BLaER1 treated with 17β-estradiol and CSF1 and Interleukin-3, amounts not matched to agents 10 nM and 100 nM (cell line): ENCODE results near the gene CASP7.

Source experiments
- H3K27ac ChIP-seq, 11 experiments: shearing (Covaris generic); formaldehyde crosslinking; 2 replicates each; pipeline ENCODE4 v1.8.1; 2022
- H3K27me3 ChIP-seq, 11 experiments: shearing (Covaris generic); formaldehyde crosslinking; 2 replicates each; pipeline ENCODE4 v1.8.1; 2022
- H3K36me3 ChIP-seq, 11 experiments: shearing (Covaris generic); formaldehyde crosslinking; 2 replicates each; pipeline ENCODE4 v1.8.1; 2022
- H3K4me1 ChIP-seq, 10 experiments: shearing (Covaris generic); formaldehyde crosslinking; 2 replicates each; pipeline ENCODE4 v1.8.1; 2022
- H3K4me2 ChIP-seq, 11 experiments: shearing (Covaris generic); formaldehyde crosslinking; 2 replicates each; pipeline ENCODE4 v1.8.1; 2022
- H3K4me3 ChIP-seq, 10 experiments: shearing (Covaris generic); formaldehyde crosslinking; 2 replicates each; pipeline ENCODE4 v1.8.1; 2022
- H3K9ac ChIP-seq, 11 experiments: shearing (Covaris generic); formaldehyde crosslinking; 2 replicates each; pipeline ENCODE4 v1.8.1; 2022
- H3K9me3 ChIP-seq, 11 experiments: shearing (Covaris generic); formaldehyde crosslinking; replicated peaks in 1 of 11; 2 replicates each; pipeline ENCODE4 v1.8.1; 2022
- H4K20me1 ChIP-seq, 11 experiments: shearing (Covaris generic); formaldehyde crosslinking; 2 replicates each; pipeline ENCODE4 v1.8.1; 2022
- Cebpa-rat ChIP-seq, 11 experiments: shearing (Covaris generic); IDR thresholded peaks; 2 replicates each; pipeline ENCODE4 v1.8.1; 2022

Gene CASP7

DNA sequence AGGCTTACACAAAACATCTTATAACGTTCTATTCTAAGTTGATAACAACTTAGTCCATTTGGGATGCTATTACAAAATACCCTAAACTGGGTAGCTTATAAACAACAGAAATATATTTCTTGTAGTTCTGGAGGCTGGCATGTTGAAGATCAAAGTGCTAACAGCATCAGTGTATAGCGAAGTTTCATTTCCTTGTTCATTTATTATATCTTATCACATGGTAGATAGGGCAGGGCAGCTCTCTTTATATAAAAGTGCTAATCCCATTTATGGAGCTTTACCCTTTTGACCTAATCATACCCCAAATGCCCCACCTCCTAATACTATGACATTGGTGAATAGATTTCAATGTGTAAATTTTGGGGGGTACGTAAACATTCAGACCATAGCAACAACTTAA lies 6.3 kb downstream of the CASP7 start:
- H3K9me3 ChIP-seq = peaks cover 45 to 82% (median 73%) of the 10 kb centered on the region in 11 experiments
- no peak for TF ChIP-seq Cebpa-rat (IDR thresholded peaks at IDR 0.05)

DNA sequence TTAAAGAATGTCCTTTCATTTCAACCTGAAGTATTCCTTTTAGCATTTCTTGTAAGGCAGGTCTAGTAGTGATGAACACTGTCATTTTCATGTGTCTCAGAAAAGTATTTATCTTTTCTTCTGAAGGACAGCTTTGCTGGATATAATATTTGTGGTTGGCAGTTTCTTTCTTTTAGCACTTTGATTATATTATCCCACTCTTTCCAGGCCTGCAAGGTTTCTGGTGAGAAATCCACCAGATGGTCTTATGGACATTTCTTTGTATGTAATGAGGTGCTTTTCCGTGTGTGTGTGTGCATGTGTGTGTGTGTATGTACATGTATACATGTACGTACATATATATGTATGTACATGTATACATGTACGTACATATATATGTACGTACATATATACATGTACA lies 7.3 kb downstream of the CASP7 start:
- Histone ChIP-seq H3K36me3 (peaks cover 14 to 72% (median 51%) of the 10 kb centered on the region in 11 experiments), H3K9ac (no peak overlapping the region), H4K20me1 (peaks cover 0 to 11% (median 0%) of the 10 kb centered on the region in 11 experiments; a peak in 5 of 22 replicates), H3K27me3 (no peaks in the 10 kb centered on the region), H3K9me3 (peaks cover 55 to 92% (median 84%) of the 10 kb centered on the region in 11 experiments), H3K27ac (no peak overlapping the region), H3K4me3 (no peak overlapping the region), H3K4me2 (no peak overlapping the region), H3K4me1 (peaks cover 5 to 15% (median 11%) of the 10 kb centered on the region in 10 experiments)
- TF ChIP-seq Cebpa-rat (IDR thresholded peaks at IDR 0.05) = no peak

More for the DNA sequence above, 6.3 kb downstream of the CASP7 start:
- no peak overlapping the region for H3K9ac ChIP-seq
- no peak overlapping the region for H3K4me2 ChIP-seq
- H3K27me3 ChIP-seq = no peaks in the 10 kb centered on the region
- H3K36me3 ChIP-seq = peaks cover 4 to 64% (median 40%) of the 10 kb centered on the region in 11 experiments; a peak in 21 of 22 replicates
- peaks cover 15 to 25% (median 19%) of the 10 kb centered on the region in 10 experiments for H3K4me1 ChIP-seq
- H4K20me1 ChIP-seq = peaks cover 0 to 9% (median 0%) of the 10 kb centered on the region in 11 experiments; a peak in 5 of 22 replicates
- H3K27ac ChIP-seq = no peak overlapping the region
- H3K4me3 ChIP-seq = no peak overlapping the region

DNA sequence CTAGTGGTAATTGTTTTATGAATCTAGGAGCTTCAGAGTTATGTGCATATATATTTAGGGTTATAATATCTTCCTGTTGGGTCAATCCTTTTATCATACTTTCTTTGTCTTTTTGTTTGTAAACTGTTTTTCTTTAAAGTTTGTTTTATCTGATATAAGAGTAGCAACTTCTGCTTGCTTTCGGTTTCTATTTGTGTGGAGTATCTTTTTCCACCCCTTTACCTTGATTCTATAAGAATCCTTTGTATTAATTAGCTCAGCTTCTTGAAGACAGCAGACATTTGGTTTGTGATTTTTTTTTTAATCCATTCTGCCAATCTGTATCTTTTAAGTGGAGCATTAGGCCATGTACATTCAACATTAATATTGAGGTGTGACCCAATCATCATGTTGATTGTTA lies 9.3 kb downstream of the CASP7 start:
- H3K4me3 ChIP-seq = no peak overlapping the region
- H3K4me1 ChIP-seq = peaks cover 0 to 8% (median 0%) of the 10 kb centered on the region in 10 experiments; a peak in 4 of 20 replicates
- H3K27me3 ChIP-seq = no peaks in the 10 kb centered on the region
- H4K20me1 ChIP-seq = peaks cover 0 to 11% (median 0%) of the 10 kb centered on the region in 11 experiments; a peak in 4 of 22 replicates
- no peak for TF ChIP-seq Cebpa-rat (IDR thresholded peaks at IDR 0.05)
- H3K9me3 ChIP-seq = peaks cover 75 to 100% (median 95%) of the 10 kb centered on the region in 11 experiments
- no peak overlapping the region for H3K4me2 ChIP-seq
- no peak overlapping the region for H3K27ac ChIP-seq
- peaks cover 34 to 75% (median 63%) of the 10 kb centered on the region in 11 experiments for H3K36me3 ChIP-seq
- no peak overlapping the region for H3K9ac ChIP-seq

DNA sequence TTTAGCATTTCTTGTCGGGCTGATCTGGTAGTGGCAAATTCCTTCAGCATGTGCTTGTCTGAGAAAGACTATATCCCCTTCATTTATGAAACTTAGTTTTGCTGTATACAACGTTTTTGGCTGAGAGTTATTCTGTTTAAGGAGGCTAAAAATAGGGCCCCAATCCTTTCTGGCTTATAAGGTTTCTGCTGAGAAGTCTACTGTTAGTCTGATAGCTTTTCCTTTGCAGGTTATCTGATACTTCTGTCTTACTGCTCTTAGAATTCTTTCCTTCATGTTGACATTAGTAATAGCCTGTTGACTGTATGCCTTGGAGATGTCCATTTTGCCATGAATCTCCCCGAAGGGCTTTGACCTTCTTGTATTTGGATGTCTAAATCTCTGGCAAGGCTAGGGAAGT lies 9.9 kb downstream of the CASP7 start:
- TF ChIP-seq Cebpa-rat (IDR thresholded peaks at IDR 0.05) = no peak
- no peak overlapping the region for H3K9ac ChIP-seq
- H3K4me3 ChIP-seq = no peak overlapping the region

DNA sequence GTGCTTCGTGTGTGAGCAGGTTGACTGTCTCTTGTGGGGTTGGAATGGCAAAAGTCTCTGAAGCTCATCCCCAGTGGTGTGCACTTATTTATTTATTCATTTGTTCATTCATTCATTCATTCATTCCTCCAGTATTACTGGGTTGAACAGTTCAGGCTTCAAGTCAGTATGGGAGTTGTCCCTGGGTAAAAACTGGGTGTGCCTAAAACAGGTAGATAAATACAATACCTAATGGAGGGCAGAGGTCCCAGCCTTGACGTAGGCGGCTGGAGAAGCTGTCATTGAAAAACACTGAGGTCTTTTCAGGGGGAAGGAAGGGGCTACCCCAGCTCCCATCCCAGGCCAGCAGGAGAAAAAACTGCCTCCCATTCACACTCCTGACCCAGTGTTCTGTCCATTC lies 11.0 kb downstream of the CASP7 start:
- no peaks in the 10 kb centered on the region for H3K27me3 ChIP-seq
- H3K4me1 ChIP-seq = peaks cover 0 to 8% (median 0%) of the 10 kb centered on the region in 10 experiments; a peak in 4 of 20 replicates
- peaks cover 71 to 97% (median 96%) of the 10 kb centered on the region in 11 experiments for H3K9me3 ChIP-seq
- H3K9ac ChIP-seq = no peak overlapping the region
- H3K4me2 ChIP-seq = peak overlapping the region in 1 of 11 experiments; percentile 11; a peak in 1 of 22 replicates
- no peak overlapping the region for H3K27ac ChIP-seq
- peaks cover 0 to 18% (median 0%) of the 10 kb centered on the region in 11 experiments; a peak in 4 of 22 replicates for H4K20me1 ChIP-seq
- no peak overlapping the region for H3K4me3 ChIP-seq
- peaks cover 38 to 79% (median 69%) of the 10 kb centered on the region in 11 experiments for H3K36me3 ChIP-seq
- TF ChIP-seq Cebpa-rat (IDR thresholded peaks at IDR 0.05) = no peak

More for the DNA sequence above, 9.9 kb downstream of the CASP7 start:
- Histone ChIP-seq H3K9me3 (peaks cover 76 to 100% (median 95%) of the 10 kb centered on the region in 11 experiments), H4K20me1 (peaks cover 0 to 11% (median 0%) of the 10 kb centered on the region in 11 experiments; a peak in 4 of 22 replicates), H3K27me3 (no peaks in the 10 kb centered on the region), H3K36me3 (peaks cover 38 to 75% (median 63%) of the 10 kb centered on the region in 11 experiments), H3K4me1 (peaks cover 0 to 8% (median 0%) of the 10 kb centered on the region in 10 experiments; a peak in 4 of 20 replicates), H3K4me2 (no peak overlapping the region), H3K27ac (no peak overlapping the region)

DNA sequence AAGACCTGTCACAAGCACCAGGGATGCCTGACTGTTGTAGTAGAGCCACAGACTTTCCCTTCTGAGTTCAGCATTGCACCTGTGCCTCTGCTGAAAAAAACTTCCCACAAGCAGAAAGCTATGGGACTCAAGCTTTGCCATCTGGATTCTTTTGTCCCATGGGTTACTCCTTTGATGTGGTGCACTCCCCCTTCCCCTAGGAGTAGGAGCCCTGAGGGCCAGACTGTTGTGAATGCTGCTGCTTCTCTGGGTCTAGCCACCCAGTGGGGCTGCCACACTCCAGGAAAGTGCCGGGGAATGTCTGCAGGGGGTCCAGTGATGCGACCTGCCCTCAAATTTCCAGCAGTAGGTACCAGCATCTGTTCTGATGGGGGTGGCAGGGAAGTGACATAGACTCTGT lies 11.7 kb downstream of the CASP7 start:
- H3K27ac ChIP-seq = no peak overlapping the region

DNA sequence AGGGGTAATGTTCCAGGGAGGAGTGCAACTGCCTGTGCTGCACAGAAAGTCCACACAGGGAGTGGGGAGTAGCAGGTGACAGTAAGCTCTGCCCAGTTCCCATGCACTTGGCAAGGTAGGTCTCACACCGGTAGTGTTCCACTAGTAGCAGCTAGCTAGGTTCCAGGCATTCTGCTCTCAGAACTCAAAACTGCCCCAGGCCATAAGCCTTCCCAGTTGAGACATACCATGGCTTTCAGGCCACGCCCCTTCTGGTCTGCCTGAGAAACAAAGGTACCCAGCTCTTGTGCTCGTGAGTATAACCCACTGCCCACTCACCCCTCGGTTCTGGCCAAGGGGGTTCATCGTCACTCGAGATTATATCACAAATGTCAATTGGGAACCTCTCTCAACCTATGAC lies 12.6 kb downstream of the CASP7 start:
- Histone ChIP-seq H3K9ac (no peak overlapping the region), H3K27ac (no peak overlapping the region), H3K36me3 (peaks cover 38 to 85% (median 68%) of the 10 kb centered on the region in 11 experiments), H4K20me1 (peaks cover 0 to 32% (median 0%) of the 10 kb centered on the region in 11 experiments; a peak in 6 of 22 replicates), H3K4me2 (no peak overlapping the region), H3K9me3 (peaks cover 58 to 83% (median 81%) of the 10 kb centered on the region in 11 experiments), H3K4me1 (peaks cover 0 to 8% (median 0%) of the 10 kb centered on the region in 10 experiments; a peak in 4 of 20 replicates), H3K27me3 (no peaks in the 10 kb centered on the region), H3K4me3 (peak overlapping the region in 3 of 10 experiments; percentile 16 to 22 (median 17); a peak in 1 of 20 replicates)
- TF ChIP-seq Cebpa-rat (IDR thresholded peaks at IDR 0.05) = no peak

More for the DNA sequence above, 11.7 kb downstream of the CASP7 start:
- Histone ChIP-seq H3K9me3 (peaks cover 67 to 92% (median 89%) of the 10 kb centered on the region in 11 experiments), H3K4me3 (no peak overlapping the region; a peak in 1 of 20 replicates), H3K36me3 (peaks cover 38 to 85% (median 68%) of the 10 kb centered on the region in 11 experiments), H3K4me1 (peaks cover 0 to 8% (median 0%) of the 10 kb centered on the region in 10 experiments; a peak in 4 of 20 replicates), H4K20me1 (peaks cover 0 to 23% (median 0%) of the 10 kb centered on the region in 11 experiments; a peak in 4 of 22 replicates), H3K4me2 (peak overlapping the region in 1 of 11 experiments; percentile 11; a peak in 1 of 22 replicates), H3K9ac (no peak overlapping the region), H3K27me3 (no peaks in the 10 kb centered on the region)
- no peak for TF ChIP-seq Cebpa-rat (IDR thresholded peaks at IDR 0.05)

DNA sequence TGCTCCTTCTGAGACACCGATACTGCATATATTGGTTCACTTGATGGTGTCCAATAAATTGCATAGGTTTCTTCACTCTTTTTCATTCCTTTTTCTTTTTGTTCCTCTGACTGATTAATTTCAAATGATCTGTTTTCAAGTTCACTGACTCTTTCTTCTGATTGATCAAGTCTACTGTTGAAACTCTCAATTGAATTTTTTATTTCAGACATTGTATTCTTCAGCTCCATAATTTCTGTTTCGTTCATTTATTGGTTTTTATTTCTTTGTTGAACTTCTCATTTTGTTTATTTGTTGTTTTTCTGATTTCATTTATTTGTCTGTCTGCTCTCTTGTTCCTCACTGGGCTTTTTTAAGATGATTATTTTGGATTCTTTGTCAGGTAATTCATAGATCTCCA lies 13.6 kb downstream of the CASP7 start:
- peaks cover 0 to 8% (median 0%) of the 10 kb centered on the region in 10 experiments; a peak in 4 of 20 replicates for H3K4me1 ChIP-seq
- peaks cover 49 to 88% (median 76%) of the 10 kb centered on the region in 11 experiments for H3K36me3 ChIP-seq
- no peaks in the 10 kb centered on the region for H3K27me3 ChIP-seq
- H3K4me3 ChIP-seq = no peak overlapping the region
- no peak for TF ChIP-seq Cebpa-rat (IDR thresholded peaks at IDR 0.05)
- peaks cover 50 to 72% (median 70%) of the 10 kb centered on the region in 11 experiments for H3K9me3 ChIP-seq
- no peak overlapping the region for H3K4me2 ChIP-seq
- no peak overlapping the region for H3K9ac ChIP-seq
- H3K27ac ChIP-seq = no peak overlapping the region
- H4K20me1 ChIP-seq = peaks cover 0 to 36% (median 0%) of the 10 kb centered on the region in 11 experiments; a peak in 6 of 22 replicates

DNA sequence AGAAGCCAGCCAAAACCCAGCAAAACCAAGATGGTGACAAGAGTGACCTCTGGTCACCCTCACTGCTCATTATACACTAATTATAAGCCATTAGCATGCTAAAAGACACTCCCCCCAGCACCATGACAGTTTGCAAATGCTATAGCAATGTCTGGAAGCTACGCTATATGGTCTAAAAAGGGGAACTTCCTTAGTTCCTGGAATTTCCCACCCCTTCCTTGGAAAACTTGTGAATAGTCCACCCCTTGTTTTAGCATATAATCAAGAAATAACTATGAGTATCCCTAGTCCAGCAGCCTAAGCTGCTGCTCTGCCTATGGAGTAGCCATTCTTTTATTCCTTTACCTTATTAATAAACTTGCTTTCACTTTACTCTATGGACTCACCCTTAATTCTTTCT lies 16.0 kb downstream of the CASP7 start:
- Histone ChIP-seq H3K4me1 (peaks cover 0 to 7% (median 0%) of the 10 kb centered on the region in 10 experiments; a peak in 4 of 20 replicates), H3K4me2 (no peak overlapping the region; a peak in 1 of 22 replicates), H3K36me3 (peaks cover 70 to 97% (median 87%) of the 10 kb centered on the region in 11 experiments), H3K9me3 (peaks cover 40 to 50% (median 47%) of the 10 kb centered on the region in 11 experiments), H4K20me1 (peaks cover 0 to 34% (median 0%) of the 10 kb centered on the region in 11 experiments; a peak in 6 of 22 replicates), H3K27ac (no peak overlapping the region), H3K9ac (no peak overlapping the region), H3K27me3 (no peaks in the 10 kb centered on the region), H3K4me3 (no peak overlapping the region)
- no peak for TF ChIP-seq Cebpa-rat (IDR thresholded peaks at IDR 0.05)
